Stimulated activated CD4-positive, alpha-beta T cell treated with anti-CD3 and anti-CD28 coated beads, Interleukin-1b, Interleukin-23, amount 100 ng/mL, for 4 hours (primary cell): Measurements from ENCODE around the gene SPATA12.

Experiments
- DNase-seq, 2 donors: peaks; one replicate each; pipeline ENCODE4 v3.0.0-alpha.2; 2020; ENCODE audit warnings: low read depth in 2 of 2

The SPATA12 gene, protein sequence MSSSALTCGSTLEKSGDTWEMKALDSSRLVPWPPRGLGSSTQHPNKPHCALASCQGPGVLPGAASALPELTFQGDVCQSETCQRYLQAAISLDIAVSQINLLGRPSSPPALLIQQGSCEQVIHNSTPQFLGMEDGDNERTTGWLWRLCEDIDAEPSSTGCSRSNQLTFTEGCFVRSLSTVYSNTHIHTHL

GRCh38 chr3:57060089-57060821 is at the start of gene SPATA12:
SPATA12 (plus strand) TSS chr3:57060664; CDS start chr3:57073695, 13,031 bp downstream.
- DNase-seq, result no peak

- no peak for DNase-seq
Measured at GRCh38 chr3:57011022-57011421, 49.4 kb upstream of the SPATA12 start.

- DNase-seq, result no peak
Measured at GRCh38 chr3:57012847-57013246, 47.6 kb upstream of the SPATA12 start.

DNA sequence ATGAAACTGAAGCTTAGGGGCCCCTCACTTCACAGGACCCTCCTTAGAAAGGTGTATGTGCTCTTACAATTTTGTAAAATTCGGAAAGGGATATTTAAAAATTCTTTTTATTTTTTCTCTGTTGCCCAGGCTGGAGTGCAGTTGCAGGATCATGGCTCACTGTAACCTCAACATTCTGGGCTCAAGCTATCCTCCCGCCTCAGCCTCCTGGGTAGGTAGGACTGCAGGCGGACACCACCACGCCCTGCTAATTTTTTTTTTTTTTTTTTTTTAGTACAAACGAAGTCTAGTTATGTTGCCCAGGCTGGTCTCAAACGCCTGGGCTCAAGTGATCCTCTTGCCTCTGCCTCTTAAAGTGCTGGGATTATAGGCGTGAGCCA is 45.1 kb upstream of the SPATA12 start:
- DNase-seq, result no peak

- no peak for DNase-seq
Measured at GRCh38 chr3:57015912-57016311, 44.6 kb upstream of the SPATA12 start.

DNA sequence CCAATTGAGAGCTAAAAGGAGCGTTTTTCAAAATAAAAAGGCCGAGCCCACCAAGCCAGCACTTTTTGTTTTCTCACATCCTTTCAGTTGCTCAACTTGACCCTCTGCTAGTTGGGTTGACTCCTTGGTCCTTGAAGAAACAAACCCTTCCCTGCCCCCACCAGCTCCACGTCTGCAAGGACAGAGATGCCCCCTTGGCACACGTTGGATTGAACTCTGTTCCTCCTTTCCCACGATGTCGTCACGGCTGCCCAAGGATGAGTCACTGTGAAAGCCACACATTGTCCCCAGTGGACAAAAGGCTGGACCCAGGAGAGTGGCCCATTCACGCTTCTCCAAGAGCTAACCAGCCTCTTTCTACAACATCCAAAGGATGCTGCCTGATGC is 43.0 kb upstream of the SPATA12 start:
- DNase-seq, result no peak

DNA sequence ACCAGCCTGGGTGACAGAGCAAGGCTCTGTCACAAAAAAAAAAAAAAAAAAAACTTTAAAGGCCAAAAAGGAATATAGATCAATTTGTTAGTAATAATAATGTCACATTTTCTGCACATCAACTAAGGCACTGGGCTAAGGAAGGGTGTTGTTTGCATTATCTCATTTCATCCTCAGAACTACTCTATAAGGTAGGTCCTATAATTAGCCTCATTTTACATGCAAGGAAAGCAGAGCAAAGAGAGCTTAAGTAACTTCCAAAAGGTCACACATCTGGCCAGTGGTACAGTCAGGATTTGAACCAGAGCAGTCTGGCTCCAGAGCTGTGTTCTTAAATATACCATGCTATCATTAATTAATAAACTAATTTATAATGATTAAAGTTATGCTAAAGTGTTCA is 42.2 kb upstream of the SPATA12 start:
- DNase-seq, result no peak

- no peak for DNase-seq
Measured at GRCh38 chr3:57019057-57019456, 41.4 kb upstream of the SPATA12 start.

DNA sequence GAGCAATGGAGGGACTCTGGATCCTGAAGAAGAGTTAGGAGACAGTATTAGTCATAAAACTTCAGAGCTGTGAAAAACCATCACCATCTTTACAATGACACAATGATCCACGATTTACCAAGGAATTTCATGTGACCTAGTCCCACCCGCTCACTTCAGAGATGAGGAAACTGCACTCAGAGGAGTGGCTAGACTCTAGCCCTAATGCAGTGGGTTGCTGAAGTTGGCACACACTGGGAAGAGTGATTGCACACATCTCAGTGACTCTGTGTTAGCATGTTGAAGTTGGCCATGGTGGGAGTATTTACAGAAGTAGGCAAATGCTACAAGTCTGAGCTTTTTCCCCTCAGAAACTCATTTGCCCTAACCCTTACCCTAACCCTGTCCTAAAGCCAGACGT is 35.2 kb upstream of the SPATA12 start:
- DNase-seq, result no peak

- no peak for DNase-seq
Measured at GRCh38 chr3:57026944-57027343, 33.5 kb upstream of the SPATA12 start.

- DNase-seq, result no peak
Measured at GRCh38 chr3:57029383-57029782, 31.1 kb upstream of the SPATA12 start.

GRCh38 chr3:57029924-57030323 is 30.5 kb upstream of the SPATA12 start:
- DNase-seq, result no peak

GRCh38 chr3:57030721-57031120 is 29.7 kb upstream of the SPATA12 start:
- no peak for DNase-seq

DNA sequence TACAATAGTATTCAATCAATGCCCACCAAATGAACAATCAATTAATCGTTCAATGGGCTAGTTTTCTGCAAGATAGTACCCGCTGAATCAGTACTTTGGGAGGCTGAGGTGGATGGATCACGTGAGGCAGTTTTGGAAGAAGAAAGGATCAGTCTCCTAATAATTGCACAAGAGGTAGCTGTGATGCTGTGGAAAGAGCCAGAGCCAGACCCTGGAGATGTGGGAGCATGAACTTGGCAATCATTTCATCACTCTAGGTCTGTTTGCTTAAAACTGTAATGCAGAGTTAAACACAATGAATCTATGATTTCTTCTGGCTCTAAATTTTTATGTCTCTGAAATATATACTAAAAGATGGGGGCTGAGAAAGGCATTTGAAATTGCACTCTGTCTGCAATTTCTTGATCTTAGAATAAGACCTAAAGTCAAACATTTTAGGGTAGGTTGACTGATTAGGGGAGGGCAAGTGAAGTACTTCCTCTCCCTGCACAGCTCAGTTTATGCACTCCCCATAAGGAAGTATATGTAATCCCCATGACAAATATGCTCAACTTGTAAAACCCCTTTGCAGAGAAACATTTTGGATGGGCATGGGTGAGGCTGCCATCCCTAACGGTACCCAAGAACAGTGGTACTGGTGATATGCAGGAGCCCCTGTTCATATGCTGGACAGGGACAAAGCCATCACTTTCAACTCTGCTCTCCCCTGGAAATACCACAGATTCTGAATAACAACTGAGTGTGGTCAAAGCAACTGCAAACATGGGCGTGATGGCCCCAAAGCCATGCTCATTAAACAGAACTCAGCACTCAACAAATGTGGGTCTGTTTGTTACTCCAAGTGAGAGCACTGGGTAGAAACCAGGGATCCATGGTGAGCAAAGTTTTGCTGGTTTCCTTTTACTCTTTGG is 28.6 kb upstream of the SPATA12 start:
- DNase-seq, result no peak

DNA sequence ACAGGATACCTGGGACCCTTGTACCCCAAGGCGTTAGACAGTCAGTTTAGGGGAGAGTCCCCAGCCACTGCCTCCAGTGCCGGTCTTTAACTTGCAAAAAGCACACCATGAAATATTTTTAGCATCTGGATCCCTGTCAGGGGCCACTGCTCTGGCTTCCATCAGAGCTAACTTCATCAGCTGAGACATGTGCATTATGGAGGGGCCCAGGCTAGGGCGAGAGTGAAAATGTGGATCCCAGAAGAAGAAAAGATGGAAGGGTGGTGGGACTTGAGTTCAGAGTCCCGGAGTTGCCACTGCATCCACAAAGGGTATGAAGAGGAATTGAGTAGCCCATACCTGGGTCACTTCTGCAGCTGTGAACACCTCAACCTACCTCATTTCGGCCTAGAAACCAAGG is 23.5 kb upstream of the SPATA12 start:
- DNase-seq, result no peak

GRCh38 chr3:57038466-57039164 is 21.8 kb upstream of the SPATA12 start:
- DNase-seq, result no peak

DNA sequence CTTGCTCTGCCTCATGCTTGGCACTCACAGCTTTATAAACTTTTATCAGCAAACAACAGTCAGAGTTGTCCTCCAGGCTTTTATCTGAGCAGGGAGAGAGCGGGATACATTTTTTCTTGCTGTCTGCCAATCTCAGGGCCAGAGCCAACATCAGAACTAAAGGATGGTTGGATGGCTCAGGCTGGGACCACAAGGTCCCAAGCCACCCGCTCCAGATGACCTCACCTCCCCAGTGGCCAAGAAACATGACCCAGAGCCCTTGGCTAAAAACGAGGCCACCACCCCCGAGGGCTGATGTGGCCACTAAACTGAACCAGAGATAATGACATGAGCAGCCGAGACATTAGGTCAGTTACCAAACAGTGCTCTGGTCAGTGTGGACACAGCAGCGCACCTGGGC is 18.8 kb upstream of the SPATA12 start:
- no peak for DNase-seq

DNA sequence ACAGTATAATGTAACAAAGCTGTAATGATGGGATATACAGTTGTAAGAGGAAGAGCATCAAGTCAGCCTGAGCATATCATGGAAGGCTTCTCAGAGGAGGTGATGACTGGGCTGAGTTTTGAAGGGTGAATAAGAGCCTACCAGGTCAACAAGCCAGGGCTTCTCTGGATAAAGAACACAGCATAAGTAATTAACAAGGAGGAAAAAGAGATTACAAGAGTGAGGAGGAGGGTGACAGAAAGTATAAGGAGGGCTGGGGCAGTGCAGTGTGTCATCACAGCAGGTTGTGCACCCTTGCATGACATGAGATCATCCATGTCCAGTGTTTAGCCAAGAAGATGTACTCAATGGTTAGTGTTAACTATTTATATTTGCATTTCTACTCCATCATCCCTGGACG is 16.9 kb upstream of the SPATA12 start:
- DNase-seq, result no peak

DNA sequence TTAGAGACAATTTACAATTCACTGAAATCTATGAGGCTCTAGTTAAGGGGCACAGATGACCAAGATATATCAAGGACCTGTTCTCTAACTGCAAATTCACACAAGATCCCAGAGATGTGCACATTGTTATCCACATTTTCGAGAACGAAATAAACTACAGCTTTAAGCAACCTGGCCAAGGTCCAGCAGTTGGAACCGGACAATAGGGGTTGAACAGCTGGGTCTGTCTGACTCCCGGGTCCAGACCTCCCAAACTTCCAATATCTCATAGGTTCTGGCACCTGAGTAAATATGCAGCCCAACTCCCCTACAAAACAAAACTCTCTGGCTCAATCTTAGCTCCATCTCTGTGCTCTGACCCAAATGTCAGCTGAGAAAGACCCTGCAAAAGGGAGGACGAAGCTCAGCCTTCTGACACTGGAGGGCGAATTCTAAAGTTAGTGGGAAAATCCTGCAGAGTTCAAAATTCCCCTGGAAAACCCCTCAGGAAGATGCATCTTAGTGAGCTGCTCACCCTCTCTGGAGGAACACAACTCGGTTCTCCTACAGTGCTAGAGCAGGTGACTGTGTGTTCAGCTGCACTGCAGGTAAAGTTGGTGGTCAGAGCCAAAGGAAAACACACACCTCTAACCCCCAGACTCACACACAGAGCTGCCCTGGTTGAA is 14.2 kb upstream of the SPATA12 start:
- no peak for DNase-seq

DNA sequence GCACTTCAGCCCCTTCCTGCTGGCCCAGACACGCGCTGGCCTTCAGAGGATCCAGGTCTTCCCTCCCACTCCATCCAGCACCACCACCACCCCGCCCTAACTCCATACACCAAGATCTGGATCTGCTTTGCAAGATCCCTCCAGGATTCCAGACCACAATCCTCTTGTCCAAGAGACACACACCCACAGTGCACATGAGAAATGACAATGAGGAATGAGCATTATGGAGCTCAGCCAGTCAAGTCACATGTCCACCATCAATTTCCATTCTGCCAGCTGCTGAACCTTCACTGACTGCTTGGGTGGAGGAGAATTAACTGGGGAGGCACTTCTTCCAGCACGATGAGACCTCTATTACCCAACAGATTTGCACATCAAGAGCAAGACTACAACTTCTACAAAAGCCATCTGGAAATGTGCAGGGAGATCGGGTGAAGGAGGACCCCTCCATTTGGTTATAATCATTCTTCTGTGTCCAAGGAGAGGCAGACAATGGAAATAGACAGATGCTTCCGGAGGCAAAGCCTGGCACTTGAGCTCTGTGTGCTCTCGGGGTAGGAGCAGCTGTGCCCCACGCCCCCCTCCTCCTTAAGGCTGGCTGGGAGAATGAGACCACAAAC is 12.3 kb upstream of the SPATA12 start:
- no peak for DNase-seq

- no peak for DNase-seq
Measured at GRCh38 chr3:57048728-57049127, 11.7 kb upstream of the SPATA12 start.
